Ishikawa (cell line): ENCODE measurements around the gene CPT1C.

Experiments
- CEBPB ChIP-seq: IDR thresholded peaks from 2 replicates; pipeline ENCODE4 v1.6.1; 2012
- CREB1 ChIP-seq: IDR thresholded peaks from 2 replicates; pipeline ENCODE4 v1.6.1; 2012; ENCODE audit warnings: low read depth
- EGR1 ChIP-seq: IDR thresholded peaks from 2 replicates; pipeline ENCODE4 v1.6.1; 2012
- EP300 ChIP-seq: IDR thresholded peaks from 2 replicates; pipeline ENCODE4 v1.6.1; 2012; ENCODE audit warnings: borderline replicate concordance
- FOXM1 ChIP-seq: IDR thresholded peaks from 2 replicates; pipeline ENCODE4 v1.6.1; 2012; ENCODE audit warnings: low read depth, borderline replicate concordance
- RAD21 ChIP-seq: IDR thresholded peaks from 2 replicates; pipeline ENCODE4 v1.6.1; 2012; ENCODE audit warnings: low read depth
- TAF1 ChIP-seq: IDR thresholded peaks from 2 replicates; pipeline ENCODE4 v1.6.1; 2012; ENCODE audit warnings: low read depth, mild to moderate bottlenecking
- TCF12 ChIP-seq: IDR thresholded peaks from 2 replicates; pipeline ENCODE4 v1.6.1; 2012; ENCODE audit warnings: low read depth
- TEAD4 ChIP-seq: IDR thresholded peaks from 2 replicates; pipeline ENCODE4 v1.6.1; 2012
- YY1 ChIP-seq: IDR thresholded peaks from 2 replicates; pipeline ENCODE4 v1.6.1; 2012; ENCODE audit warnings: low read depth
- TF ChIP-seq, protein P1 (sequence below): IDR thresholded peaks from 2 replicates; pipeline ENCODE4 v1.6.1; 2012; ENCODE audit warnings: low read depth, mild to moderate bottlenecking
- TF ChIP-seq, protein P2 (sequence below): IDR thresholded peaks from 2 replicates; pipeline ENCODE4 v1.6.1; 2012
- TF ChIP-seq, protein P3 (sequence below): IDR thresholded peaks from 2 replicates; pipeline ENCODE4 v1.6.1; 2012

DNA sequence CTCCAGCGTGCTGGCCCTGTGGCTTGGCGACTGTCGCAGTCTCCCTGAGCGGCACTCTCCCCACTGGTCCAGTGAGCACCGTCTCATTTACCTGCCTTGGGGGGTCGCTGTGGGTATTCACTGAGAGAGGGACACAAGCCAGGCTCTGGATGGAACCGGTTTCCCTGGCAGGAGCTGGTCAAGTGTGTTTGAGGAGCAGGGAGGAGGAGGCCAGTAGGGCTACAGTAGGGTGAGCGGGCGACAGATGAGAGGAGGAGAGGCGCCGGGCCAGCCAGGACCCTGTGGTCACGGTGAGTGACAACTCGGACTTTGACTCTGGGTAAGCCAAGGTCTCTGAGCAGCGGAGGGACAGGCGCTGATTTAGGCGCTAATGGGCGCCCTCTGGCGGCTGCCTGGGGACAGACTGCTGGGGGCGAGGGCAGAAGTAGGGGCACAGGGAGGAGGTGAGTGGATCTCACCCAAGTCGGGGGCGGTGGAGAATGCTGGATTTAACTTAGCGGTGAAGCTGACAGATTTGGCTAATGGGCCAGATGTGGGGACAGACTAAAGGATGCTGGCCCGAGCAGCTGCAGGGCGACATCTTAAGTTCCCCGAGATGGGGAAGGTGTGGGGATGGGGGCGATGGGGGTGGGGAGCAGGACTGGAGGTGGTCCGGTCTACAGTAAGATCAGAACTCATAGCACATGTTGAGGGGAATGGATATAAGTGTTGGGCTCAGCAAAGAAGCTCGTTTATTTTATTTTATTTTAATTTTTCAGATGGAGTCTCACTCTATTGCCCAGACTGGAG lies 18.6 kb upstream of the CPT1C start:
- TF ChIP-seq EGR1 (no peak), RAD21 (peak; percentile 48), TAF1 (no peak), EP300 (no peak), CEBPB (no peak), FOXM1 (no peak), YY1 (no peak), TCF12 (no peak), CREB1 (no peak), TEAD4 (no peak)
- TF ChIP-seq, protein P1, sequence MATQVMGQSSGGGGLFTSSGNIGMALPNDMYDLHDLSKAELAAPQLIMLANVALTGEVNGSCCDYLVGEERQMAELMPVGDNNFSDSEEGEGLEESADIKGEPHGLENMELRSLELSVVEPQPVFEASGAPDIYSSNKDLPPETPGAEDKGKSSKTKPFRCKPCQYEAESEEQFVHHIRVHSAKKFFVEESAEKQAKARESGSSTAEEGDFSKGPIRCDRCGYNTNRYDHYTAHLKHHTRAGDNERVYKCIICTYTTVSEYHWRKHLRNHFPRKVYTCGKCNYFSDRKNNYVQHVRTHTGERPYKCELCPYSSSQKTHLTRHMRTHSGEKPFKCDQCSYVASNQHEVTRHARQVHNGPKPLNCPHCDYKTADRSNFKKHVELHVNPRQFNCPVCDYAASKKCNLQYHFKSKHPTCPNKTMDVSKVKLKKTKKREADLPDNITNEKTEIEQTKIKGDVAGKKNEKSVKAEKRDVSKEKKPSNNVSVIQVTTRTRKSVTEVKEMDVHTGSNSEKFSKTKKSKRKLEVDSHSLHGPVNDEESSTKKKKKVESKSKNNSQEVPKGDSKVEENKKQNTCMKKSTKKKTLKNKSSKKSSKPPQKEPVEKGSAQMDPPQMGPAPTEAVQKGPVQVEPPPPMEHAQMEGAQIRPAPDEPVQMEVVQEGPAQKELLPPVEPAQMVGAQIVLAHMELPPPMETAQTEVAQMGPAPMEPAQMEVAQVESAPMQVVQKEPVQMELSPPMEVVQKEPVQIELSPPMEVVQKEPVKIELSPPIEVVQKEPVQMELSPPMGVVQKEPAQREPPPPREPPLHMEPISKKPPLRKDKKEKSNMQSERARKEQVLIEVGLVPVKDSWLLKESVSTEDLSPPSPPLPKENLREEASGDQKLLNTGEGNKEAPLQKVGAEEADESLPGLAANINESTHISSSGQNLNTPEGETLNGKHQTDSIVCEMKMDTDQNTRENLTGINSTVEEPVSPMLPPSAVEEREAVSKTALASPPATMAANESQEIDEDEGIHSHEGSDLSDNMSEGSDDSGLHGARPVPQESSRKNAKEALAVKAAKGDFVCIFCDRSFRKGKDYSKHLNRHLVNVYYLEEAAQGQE: no peak
- TF ChIP-seq, protein P2, sequence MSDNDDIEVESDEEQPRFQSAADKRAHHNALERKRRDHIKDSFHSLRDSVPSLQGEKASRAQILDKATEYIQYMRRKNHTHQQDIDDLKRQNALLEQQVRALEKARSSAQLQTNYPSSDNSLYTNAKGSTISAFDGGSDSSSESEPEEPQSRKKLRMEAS: no peak; the same call in 1 of the 2 replicates
- TF ChIP-seq, protein P3, sequence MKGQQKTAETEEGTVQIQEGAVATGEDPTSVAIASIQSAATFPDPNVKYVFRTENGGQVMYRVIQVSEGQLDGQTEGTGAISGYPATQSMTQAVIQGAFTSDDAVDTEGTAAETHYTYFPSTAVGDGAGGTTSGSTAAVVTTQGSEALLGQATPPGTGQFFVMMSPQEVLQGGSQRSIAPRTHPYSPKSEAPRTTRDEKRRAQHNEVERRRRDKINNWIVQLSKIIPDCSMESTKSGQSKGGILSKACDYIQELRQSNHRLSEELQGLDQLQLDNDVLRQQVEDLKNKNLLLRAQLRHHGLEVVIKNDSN: no peak
